Measurements from ENCODE around the gene CORT.
A peak's percentile ranks its signal among the peaks of the same experiment; 100 is the strongest.
"Not testable (repeated sequence)": the region's sequence is repeated elsewhere in the genome, so short reads cannot be mapped to it uniquely, and the experiment has no call there.

The CORT gene

GRCh38 chr1:10470043-10470442 lies 20.2 kb downstream of the CORT start:
- no peak for DNase-seq
- H3K9me3 ChIP-seq (ENCODE audit: severe bottlenecking) = no peaks in the 10 kb centered on the region
- TF ChIP-seq CTCF (IDR thresholded peaks at IDR 0.05; ENCODE audit: low read depth, low read length) = no peak
- H3K4me3 ChIP-seq (ENCODE audit: low read depth, low read length) = no peak overlapping the region
- no peak overlapping the region for H3K27ac ChIP-seq
- peaks cover 24% of the 10 kb centered on the region for H3K36me3 ChIP-seq
- no peaks in the 10 kb centered on the region for H3K27me3 ChIP-seq (ENCODE audit: insufficient read depth, low read depth, severe bottlenecking)

- TF ChIP-seq CTCF (IDR thresholded peaks at IDR 0.05; ENCODE audit: low read depth, low read length) = no peak
- H3K27ac ChIP-seq = peak overlapping the region; percentile 57
- H3K36me3 ChIP-seq = peaks cover 8% of the 10 kb centered on the region
- H3K4me3 ChIP-seq (ENCODE audit: low read depth, low read length) = peak overlapping the region; percentile 68
- DNase-seq = no peak
- H3K9me3 ChIP-seq (ENCODE audit: severe bottlenecking) = no peaks in the 10 kb centered on the region
- H3K27me3 ChIP-seq (ENCODE audit: insufficient read depth, low read depth, severe bottlenecking) = no peaks in the 10 kb centered on the region
These were observed 21.8 kb downstream of the CORT start for GRCh38 chr1:10471411-10472219.

GRCh38 chr1:10472220-10473144 lies 22.7 kb downstream of the CORT start, which contains the start of gene DFFA:
TSS of gene DFFA (minus strand) at chr1:10472529. CDS start at chr1:10472458, 71 bp downstream.
- TF ChIP-seq CTCF (IDR thresholded peaks at IDR 0.05; ENCODE audit: low read depth, low read length) = no peak
- Histone ChIP-seq H3K36me3 (peaks cover 8% of the 10 kb centered on the region), H3K4me3 (ENCODE audit: low read depth, low read length) (peak within 1 kb of the TSS; percentile 68), H3K27me3 (ENCODE audit: insufficient read depth, low read depth, severe bottlenecking) (no peaks in the 10 kb centered on the region), H3K27ac (peak within 1 kb of the TSS; percentile 57), H3K9me3 (ENCODE audit: severe bottlenecking) (no peaks in the 10 kb centered on the region)
- peak; percentile 96 for DNase-seq

GRCh38 chr1:10473145-10473765 lies 23.4 kb downstream of the CORT start:
- no peak for TF ChIP-seq CTCF (IDR thresholded peaks at IDR 0.05; ENCODE audit: low read depth, low read length)
- H3K27ac ChIP-seq = no peak overlapping the region

GRCh38 chr1:10474309-10474612 lies 24.4 kb downstream of the CORT start:
- not testable (repeated sequence) for DNase-seq; H3K27me3 ChIP-seq (ENCODE audit: insufficient read depth, low read depth, severe bottlenecking); H3K36me3 ChIP-seq; H3K9me3 ChIP-seq (ENCODE audit: severe bottlenecking)
- H3K4me3 ChIP-seq (ENCODE audit: low read depth, low read length) = peak overlapping the region; percentile 59; the same call in 1 of the 2 replicates
- peak overlapping the region; percentile 72 for H3K27ac ChIP-seq

More at GRCh38 chr1:10473145-10473765, 23.4 kb downstream of the CORT start:
- Histone ChIP-seq H3K4me3 (ENCODE audit: low read depth, low read length) (no peak overlapping the region), H3K9me3 (ENCODE audit: severe bottlenecking) (no peaks in the 10 kb centered on the region), H3K36me3 (peaks cover 6% of the 10 kb centered on the region), H3K27me3 (ENCODE audit: insufficient read depth, low read depth, severe bottlenecking) (no peaks in the 10 kb centered on the region)
- no peak for DNase-seq

All from WERI-Rb-1 (cell line).